HG03064 (cell line): ENCODE measurements around the gene CCSER2.
A peak's percentile ranks its signal among the peaks of the same experiment; 100 is the strongest.

Experiments used
- ATAC-seq: cut with Tn5 transposase; IDR thresholded peaks from one replicate; pipeline ENCODE4 v1.9.1; 2021; ENCODE audit warnings: low read depth; ENCODE audit not compliant: unreplicated experiment

CCSER2 gene

GRCh38 chr10:84540022-84540616 lies 211.7 kb downstream of the CCSER2 start:
- no peak for ATAC-seq

- peak; percentile 73 for ATAC-seq
Measured at GRCh38 chr10:84540617-84541288, 212.4 kb downstream of the CCSER2 start.

- no peak for ATAC-seq
Measured at GRCh38 chr10:84541289-84541637, 212.9 kb downstream of the CCSER2 start.

- ATAC-seq = no peak
Measured at GRCh38 chr10:84542522-84543490, 214.4 kb downstream of the CCSER2 start.

GRCh38 chr10:84543948-84544347 lies 215.6 kb downstream of the CCSER2 start:
- no peak for ATAC-seq

- ATAC-seq = no peak
Measured at GRCh38 chr10:84545651-84546050, 217.3 kb downstream of the CCSER2 start.

GRCh38 chr10:84546609-84547008 lies 218.2 kb downstream of the CCSER2 start:
- ATAC-seq = no peak

GRCh38 chr10:84547616-84548015 lies 219.2 kb downstream of the CCSER2 start:
- no peak for ATAC-seq

- ATAC-seq = no peak
Measured at GRCh38 chr10:84548869-84549268, 220.5 kb downstream of the CCSER2 start.

GRCh38 chr10:84549368-84550165 lies 221.2 kb downstream of the CCSER2 start:
- ATAC-seq = no peak

GRCh38 chr10:84550756-84551436 lies 222.5 kb downstream of the CCSER2 start:
- ATAC-seq = no peak

- peak; percentile 48 for ATAC-seq
Measured at GRCh38 chr10:84551437-84552120, 223.2 kb downstream of the CCSER2 start.

GRCh38 chr10:84552478-84552877 lies 224.1 kb downstream of the CCSER2 start:
- ATAC-seq = no peak

GRCh38 chr10:84562592-84562991 lies 234.2 kb downstream of the CCSER2 start:
- no peak for ATAC-seq

- ATAC-seq = no peak
Measured at GRCh38 chr10:84563355-84563754, 235.0 kb downstream of the CCSER2 start.

- no peak for ATAC-seq
Measured at GRCh38 chr10:84563868-84564267, 235.5 kb downstream of the CCSER2 start.

- ATAC-seq = no peak
Measured at GRCh38 chr10:84565881-84566582, 237.6 kb downstream of the CCSER2 start.

GRCh38 chr10:84567133-84567532 lies 238.7 kb downstream of the CCSER2 start:
- ATAC-seq = no peak
